Endodermal cell (in vitro differentiated cells): Measurements from ENCODE around the gene SCFD2. TPM values are rescaled to one million over a fixed set of nuclear protein-coding genes. Genes with fewer than 3 reads are reported as not detected.

Experiments used
- DNase-seq: peaks from one replicate; pipeline ENCODE4 v3.0.0-alpha.2; 2017
- H3K27ac ChIP-seq: 2 replicates; pipeline ENCODE4 v1.5.1; 2013; ENCODE audit warnings: mild to moderate bottlenecking, low read depth, low read length, moderate library complexity
- H3K27me3 ChIP-seq: 2 replicates; pipeline ENCODE4 v1.6.1; 2013; ENCODE audit warnings: mild to moderate bottlenecking, low read length, moderate library complexity; ENCODE audit not compliant: insufficient read depth, control insufficient read depth, poor library complexity, severe bottlenecking
- H3K36me3 ChIP-seq: 2 replicates; pipeline ENCODE4 v1.7.0; 2013; ENCODE audit warnings: mild to moderate bottlenecking, low read length, moderate library complexity; ENCODE audit not compliant: control insufficient read depth, insufficient read depth
- H3K4me1 ChIP-seq: one replicate; pipeline ENCODE4 v1.7.0; 2013; ENCODE audit warnings: low read length; ENCODE audit not compliant: control insufficient read depth, insufficient read depth
- H3K4me3 ChIP-seq: 2 replicates; pipeline ENCODE4 v1.5.1; 2013; ENCODE audit warnings: mild to moderate bottlenecking, low read length, moderate library complexity
- H3K9ac ChIP-seq: 2 replicates; pipeline ENCODE4 v1.6.1; 2013; ENCODE audit warnings: mild to moderate bottlenecking, low read length, moderate library complexity; ENCODE audit not compliant: poor library complexity, severe bottlenecking; ENCODE audit errors: extremely low read depth
- H3K9me3 ChIP-seq: 2 replicates; pipeline ENCODE4 v1.6.1; 2013; ENCODE audit warnings: mild to moderate bottlenecking, low read length, moderate library complexity; ENCODE audit not compliant: control insufficient read depth
- H3K27ac Mint-ChIP-seq: 2 replicates; pipeline ENCODE4 v1.8.0; 2020; ENCODE audit warnings: mixed read lengths
- H3K27me3 Mint-ChIP-seq: 2 replicates; pipeline ENCODE4 v1.8.0; 2021; ENCODE audit warnings: mild to moderate bottlenecking, mixed read lengths; ENCODE audit not compliant: insufficient read depth
- H3K36me3 Mint-ChIP-seq: 2 replicates; pipeline ENCODE4 v1.8.0; 2020; ENCODE audit warnings: low read depth, mixed read lengths
- H3K4me1 Mint-ChIP-seq: 2 replicates; pipeline ENCODE4 v1.8.0; 2020; ENCODE audit warnings: mixed read lengths
- H3K4me3 Mint-ChIP-seq: 2 replicates; pipeline ENCODE4 v1.8.0; 2020; ENCODE audit warnings: mild to moderate bottlenecking, moderate library complexity, mixed read lengths
- H3K9me3 Mint-ChIP-seq: 2 replicates; pipeline ENCODE4 v1.8.0; 2020; ENCODE audit warnings: mild to moderate bottlenecking, mixed read lengths
- WGBS, 2 experiments: methylation state at CpG; one replicate each; pipeline versions ENCODE4 v1.1.5 to v1.1.7; 2013; ENCODE audit warnings: missing lambda C conversion rate in 2 of 2, mixed read lengths in 1 of 2; ENCODE audit not compliant: insufficient coverage in 1 of 2, insufficient read length in 1 of 2; 5-methylcytosine and 5-hydroxymethylcytosine counted together
- total RNA-seq, 2 donors: library from RNA; stranded (reverse); fragmentation: NEBNext Ultra II Directional in 1 of 2; extraction: Animal tissue kit (Norgen Biotek cat#: 25700) in 1 of 2; gene quantifications; 2 replicates in 1 of 2; 3 replicates in 1 of 2; pipeline ENCODE4 v1.2.1, GENCODE V29; 2021
- TF ChIP-seq, protein P1 (sequence below): fragments of 200-600 bp; sonication (generic); conservative IDR thresholded peaks from 2 replicates; pipeline ENCODE4 v1.5.0; 2021; ENCODE audit warnings: antibody characterized with exemption, mild to moderate bottlenecking

Gene SCFD2
- total RNA-seq, 2 donors from 2014 or later, result 5.7 to 6.5 TPM

DNA sequence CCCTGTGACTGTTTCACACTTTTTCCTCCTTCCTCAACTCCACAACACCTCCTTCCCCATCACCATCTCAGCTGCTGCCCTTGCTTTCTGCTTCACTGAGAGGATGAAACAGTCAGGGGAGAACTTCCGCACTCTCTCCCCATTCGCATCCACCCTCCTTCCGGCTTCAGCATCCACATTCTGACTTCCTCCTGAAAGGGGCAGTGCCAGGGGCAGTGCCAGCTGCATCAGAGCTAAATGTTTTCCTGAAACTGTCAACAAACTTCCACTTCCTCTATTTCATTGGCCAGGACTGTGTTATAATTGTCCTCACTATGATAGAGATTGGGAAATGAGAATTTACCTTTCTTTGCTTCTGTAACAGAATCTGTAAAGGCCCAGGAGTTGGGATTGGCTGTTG, 521.9 kb downstream of the SCFD2 start:
- DNase-seq, result no peak
- 96 to 100% methylated on average over 3 of the region's 3 CpGs for WGBS, 2 experiments
- H3K4me1 ChIP-seq, result peaks cover 18% of the 10 kb centered on the region
- Mint-ChIP-seq H3K4me1 (peaks cover 27% of the 10 kb centered on the region), H3K4me3 (no peak overlapping the region), H3K9me3 (no peaks in the 10 kb centered on the region), H3K27ac (no peak overlapping the region), H3K36me3 (no peaks in the 10 kb centered on the region), H3K27me3 (peaks cover 27% of the 10 kb centered on the region)
- H3K9me3 ChIP-seq, result no peaks in the 10 kb centered on the region
- H3K9ac ChIP-seq, result no peak overlapping the region
- no peaks in the 10 kb centered on the region for H3K36me3 ChIP-seq
- H3K4me3 ChIP-seq, result no peak overlapping the region
- H3K27me3 ChIP-seq, result peaks cover 19% of the 10 kb centered on the region
- TF ChIP-seq, protein P1, sequence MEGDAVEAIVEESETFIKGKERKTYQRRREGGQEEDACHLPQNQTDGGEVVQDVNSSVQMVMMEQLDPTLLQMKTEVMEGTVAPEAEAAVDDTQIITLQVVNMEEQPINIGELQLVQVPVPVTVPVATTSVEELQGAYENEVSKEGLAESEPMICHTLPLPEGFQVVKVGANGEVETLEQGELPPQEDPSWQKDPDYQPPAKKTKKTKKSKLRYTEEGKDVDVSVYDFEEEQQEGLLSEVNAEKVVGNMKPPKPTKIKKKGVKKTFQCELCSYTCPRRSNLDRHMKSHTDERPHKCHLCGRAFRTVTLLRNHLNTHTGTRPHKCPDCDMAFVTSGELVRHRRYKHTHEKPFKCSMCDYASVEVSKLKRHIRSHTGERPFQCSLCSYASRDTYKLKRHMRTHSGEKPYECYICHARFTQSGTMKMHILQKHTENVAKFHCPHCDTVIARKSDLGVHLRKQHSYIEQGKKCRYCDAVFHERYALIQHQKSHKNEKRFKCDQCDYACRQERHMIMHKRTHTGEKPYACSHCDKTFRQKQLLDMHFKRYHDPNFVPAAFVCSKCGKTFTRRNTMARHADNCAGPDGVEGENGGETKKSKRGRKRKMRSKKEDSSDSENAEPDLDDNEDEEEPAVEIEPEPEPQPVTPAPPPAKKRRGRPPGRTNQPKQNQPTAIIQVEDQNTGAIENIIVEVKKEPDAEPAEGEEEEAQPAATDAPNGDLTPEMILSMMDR, result no peak
- H3K27ac ChIP-seq, result no peak overlapping the region

GRCh38 chr4:52843351-52843750, 522.5 kb downstream of the SCFD2 start:
- no peak overlapping the region for H3K4me3 Mint-ChIP-seq
- Histone ChIP-seq H3K27me3 (peaks cover 19% of the 10 kb centered on the region), H3K9ac (no peak overlapping the region), H3K9me3 (no peaks in the 10 kb centered on the region), H3K4me3 (no peak overlapping the region), H3K4me1 (peaks cover 25% of the 10 kb centered on the region), H3K27ac (no peak overlapping the region), H3K36me3 (no peaks in the 10 kb centered on the region)
- H3K9me3 Mint-ChIP-seq, result no peaks in the 10 kb centered on the region
- no peaks in the 10 kb centered on the region for H3K36me3 Mint-ChIP-seq
- peaks cover 30% of the 10 kb centered on the region for H3K4me1 Mint-ChIP-seq
- H3K27ac Mint-ChIP-seq, result no peak overlapping the region
- TF ChIP-seq, protein P1, result no peak
- 77 to 93% methylated on average over 2 of the region's 2 CpGs for WGBS, 2 experiments
- peaks cover 25% of the 10 kb centered on the region for H3K27me3 Mint-ChIP-seq
- DNase-seq, result no peak

DNA sequence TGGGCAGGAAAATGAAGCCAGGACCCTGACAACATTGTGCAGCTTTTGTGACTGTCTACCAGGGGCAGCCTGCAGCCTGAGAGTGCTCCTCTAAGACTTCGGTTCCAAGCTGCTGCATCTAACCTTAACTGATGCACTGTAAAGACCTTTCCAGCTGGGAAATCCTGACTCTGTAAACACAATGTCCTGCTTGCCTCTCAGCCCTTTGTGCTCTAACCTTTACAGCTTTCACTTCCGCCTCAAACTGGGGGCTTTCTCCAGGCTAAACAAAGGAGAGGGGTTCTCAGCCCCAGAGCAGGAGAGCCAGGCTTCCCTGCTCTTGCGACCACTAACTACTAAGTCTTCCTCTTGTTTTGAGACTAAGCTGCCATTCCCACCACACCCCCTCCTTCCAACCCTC, 523.1 kb downstream of the SCFD2 start:
- H3K36me3 ChIP-seq, result no peaks in the 10 kb centered on the region
- peaks cover 32% of the 10 kb centered on the region for H3K4me1 Mint-ChIP-seq
- no peak overlapping the region for H3K27ac ChIP-seq
- H3K9me3 Mint-ChIP-seq, result no peaks in the 10 kb centered on the region
- H3K27me3 Mint-ChIP-seq, result peaks cover 25% of the 10 kb centered on the region
- H3K36me3 Mint-ChIP-seq, result no peaks in the 10 kb centered on the region
- H3K27ac Mint-ChIP-seq, result no peak overlapping the region
- TF ChIP-seq, protein P1, result no peak
- 37 to 62% methylated on average over 2 to 3 of the region's 3 CpGs for WGBS, 2 experiments
- H3K4me3 Mint-ChIP-seq, result no peak overlapping the region
- H3K4me1 ChIP-seq, result peaks cover 29% of the 10 kb centered on the region
- H3K27me3 ChIP-seq, result peaks cover 19% of the 10 kb centered on the region
- no peak overlapping the region for H3K9ac ChIP-seq
- no peaks in the 10 kb centered on the region for H3K9me3 ChIP-seq
- no peak for DNase-seq
- H3K4me3 ChIP-seq, result no peak overlapping the region
